ENCODE data around the gene ENPP7. TPM values are rescaled to one million over a fixed set of nuclear protein-coding genes. Genes with fewer than 3 reads are reported as not detected.

Gene ENPP7
- total RNA-seq (ENCODE audit: unreplicated experiment), result not detected
- long read RNA-seq, result 0 reads

- no peaks in the 10 kb centered on the region for H3K36me3 Mint-ChIP-seq (ENCODE audit: low read depth, unreplicated experiment)
- no peak for DNase-seq (ENCODE audit: low spot score)
- no peaks in the 10 kb centered on the region for H3K9me3 Mint-ChIP-seq (ENCODE audit: unreplicated experiment)
- H3K27ac Mint-ChIP-seq (ENCODE audit: unreplicated experiment), result no peak within 1 kb of the TSS
- H3K4me1 Mint-ChIP-seq (ENCODE audit: unreplicated experiment), result peaks cover 4% of the 10 kb centered on the region
- no peak for TF ChIP-seq CTCF (IDR thresholded peaks at IDR 0.05; ENCODE audit: unreplicated experiment)
- peaks cover 7% of the 10 kb centered on the region for H3K27me3 Mint-ChIP-seq (ENCODE audit: unreplicated experiment)
- H3K4me3 Mint-ChIP-seq (ENCODE audit: unreplicated experiment), result no peak within 1 kb of the TSS
Measured at GRCh38 chr17:79730769-79731483, at the start of gene ENPP7. Gene ENPP7, plus strand, starts transcription at chr17:79730943. Its CDS starts 197 bp downstream, at chr17:79731140.

GRCh38 chr17:79681101-79681621, 49.6 kb upstream of the ENPP7 start:
- no peak for TF ChIP-seq CTCF (IDR thresholded peaks at IDR 0.05; ENCODE audit: unreplicated experiment)
- no peaks in the 10 kb centered on the region for H3K36me3 Mint-ChIP-seq (ENCODE audit: low read depth, unreplicated experiment)
- no peaks in the 10 kb centered on the region for H3K4me1 Mint-ChIP-seq (ENCODE audit: unreplicated experiment)
- no peak overlapping the region for H3K27ac Mint-ChIP-seq (ENCODE audit: unreplicated experiment)
- no peaks in the 10 kb centered on the region for H3K9me3 Mint-ChIP-seq (ENCODE audit: unreplicated experiment)
- peaks cover 8% of the 10 kb centered on the region for H3K27me3 Mint-ChIP-seq (ENCODE audit: unreplicated experiment)
- no peak overlapping the region for H3K4me3 Mint-ChIP-seq (ENCODE audit: unreplicated experiment)
- no peak for DNase-seq (ENCODE audit: low spot score)

GRCh38 chr17:79681628-79682261, 49.0 kb upstream of the ENPP7 start:
- Mint-ChIP-seq H3K4me1 (ENCODE audit: unreplicated experiment) (no peaks in the 10 kb centered on the region), H3K27me3 (ENCODE audit: unreplicated experiment) (peaks cover 8% of the 10 kb centered on the region), H3K27ac (ENCODE audit: unreplicated experiment) (no peak overlapping the region), H3K9me3 (ENCODE audit: unreplicated experiment) (no peaks in the 10 kb centered on the region), H3K36me3 (ENCODE audit: low read depth, unreplicated experiment) (no peaks in the 10 kb centered on the region), H3K4me3 (ENCODE audit: unreplicated experiment) (no peak overlapping the region)
- TF ChIP-seq CTCF (IDR thresholded peaks at IDR 0.05; ENCODE audit: unreplicated experiment), result no peak
- no peak for DNase-seq (ENCODE audit: low spot score)

- Mint-ChIP-seq H3K27ac (ENCODE audit: unreplicated experiment) (no peak overlapping the region), H3K9me3 (ENCODE audit: unreplicated experiment) (no peaks in the 10 kb centered on the region), H3K4me3 (ENCODE audit: unreplicated experiment) (no peak overlapping the region), H3K27me3 (ENCODE audit: unreplicated experiment) (peaks cover 8% of the 10 kb centered on the region), H3K4me1 (ENCODE audit: unreplicated experiment) (no peaks in the 10 kb centered on the region), H3K36me3 (ENCODE audit: low read depth, unreplicated experiment) (no peaks in the 10 kb centered on the region)
- DNase-seq (ENCODE audit: low spot score), result no peak
- TF ChIP-seq CTCF (IDR thresholded peaks at IDR 0.05; ENCODE audit: unreplicated experiment), result no peak
Measured at GRCh38 chr17:79683365-79683764, 47.4 kb upstream of the ENPP7 start.
